IMR-90 (cell line): ENCODE results near the gene TRPM1. TPM values are rescaled to one million over a fixed set of nuclear protein-coding genes. Genes with fewer than 3 reads are reported as not detected.

Source experiments
- ATAC-seq: fragments of 200-7000 bp; cut with Tn5 transposase; 2 replicates; pipeline ENCODE4 v1.9.1; 2020; ENCODE audit warnings: low read depth, mild to moderate bottlenecking, moderate library complexity
- BruUV-seq: library from RNA; stranded (reverse); fragments of 400-500 nt; replicated peaks from 2 replicates; lab custom pipeline; 2021; lab: Mats Ljungman, UMichigan
- CTCF ChIA-PET: fragments of 300-600 bp; formaldehyde crosslinking; extraction: SDS; loops from one replicate; lab custom pipeline; 2021; ENCODE audit warnings: antibody characterized with exemption; lab: Yijun Ruan, JAX
- POLR2A ChIA-PET: fragments of 300-600 bp; sonication (Branson Sonifier 250); formaldehyde crosslinking; loops from one replicate; lab custom pipeline; 2022; ENCODE audit warnings: antibody characterized with exemption; ENCODE audit not compliant: unreplicated experiment; lab: Charles Lee
- DNase-seq: peaks from one replicate; pipeline ENCODE4 v3.0.0; 2013
- H2AFZ ChIP-seq: replicated peaks from 2 replicates; pipeline ENCODE3; 2013; ENCODE audit warnings: low read length, mild to moderate bottlenecking; ENCODE audit not compliant: poor library complexity
- H2AK5ac ChIP-seq: 2 replicates; pipeline ENCODE4 v1.6.1; 2013; ENCODE audit warnings: low read depth, low read length, inconsistent platforms
- H2AK9ac ChIP-seq: replicated peaks from 2 replicates; pipeline ENCODE3; 2013; ENCODE audit warnings: mild to moderate bottlenecking, low read depth, low read length, moderate library complexity; ENCODE audit not compliant: poor library complexity
- H2BK120ac ChIP-seq: 2 replicates; pipeline ENCODE4 v1.6.1; 2013; ENCODE audit warnings: low read depth, low read length, inconsistent platforms
- H2BK15ac ChIP-seq: 3 replicates; pipeline ENCODE4 v1.6.1; 2013; ENCODE audit warnings: low read depth, low read length, inconsistent platforms
- H2BK20ac ChIP-seq: 2 replicates; pipeline ENCODE4 v1.6.1; 2013; ENCODE audit warnings: low read depth, mild to moderate bottlenecking, inconsistent platforms, low read length, moderate library complexity
- H2BK5ac ChIP-seq: 2 replicates; pipeline ENCODE4 v1.6.1; 2013; ENCODE audit warnings: mild to moderate bottlenecking, low read depth, low read length, inconsistent platforms; ENCODE audit not compliant: poor library complexity, severe bottlenecking
- H3K14ac ChIP-seq: replicated peaks from 2 replicates; pipeline ENCODE4 v1.6.1; 2013; ENCODE audit warnings: low read depth, low read length, inconsistent platforms
- H3K18ac ChIP-seq: 2 replicates; pipeline ENCODE4 v1.6.1; 2013; ENCODE audit warnings: low read depth, low read length, control low read depth
- H3K23ac ChIP-seq: 2 replicates; pipeline ENCODE4 v1.6.1; 2013; ENCODE audit warnings: low read depth, low read length, inconsistent platforms
- H3K27ac ChIP-seq: 2 replicates; pipeline ENCODE4 v1.5.1; 2013; ENCODE audit warnings: mild to moderate bottlenecking, control low read depth, low read length; ENCODE audit not compliant: insufficient read depth
- H3K27me3 ChIP-seq: 2 replicates; pipeline ENCODE4 v1.6.1; 2013; ENCODE audit warnings: low read length; ENCODE audit not compliant: control insufficient read depth, insufficient read depth
- H3K36me3 ChIP-seq: 2 replicates; pipeline ENCODE4 v1.6.1; 2013; ENCODE audit warnings: low read length, mixed read lengths; ENCODE audit not compliant: control insufficient read depth, insufficient read depth
- H3K4ac ChIP-seq: 2 replicates; pipeline ENCODE4 v1.6.1; 2013; ENCODE audit warnings: low read depth, low read length, inconsistent platforms
- H3K4me1 ChIP-seq: 2 replicates; pipeline ENCODE4 v1.6.1; 2013; ENCODE audit warnings: low read length, mixed read lengths; ENCODE audit not compliant: control insufficient read depth, insufficient read depth
- H3K4me2 ChIP-seq: 2 replicates; pipeline ENCODE4 v1.6.1; 2013; ENCODE audit warnings: low read depth, mild to moderate bottlenecking, control low read depth, low read length, moderate library complexity
- H3K4me3 ChIP-seq: 2 replicates; pipeline ENCODE4 v1.5.1; 2013; ENCODE audit warnings: low read depth, mild to moderate bottlenecking, control low read depth, low read length, moderate library complexity; ENCODE audit not compliant: insufficient read depth
- H3K56ac ChIP-seq: 2 replicates; pipeline ENCODE4 v1.6.1; 2013; ENCODE audit warnings: low read length, inconsistent platforms; ENCODE audit not compliant: insufficient read depth; ENCODE audit errors: extremely low read depth
- H3K79me1 ChIP-seq, 2 experiments: 2 replicates each; pipeline ENCODE4 v1.6.1; 2013; ENCODE audit warnings: low read length in 2 of 2, inconsistent platforms in 1 of 2, low read depth in 1 of 2
- H3K9ac ChIP-seq: 2 replicates; pipeline ENCODE4 v1.6.1; 2013; ENCODE audit warnings: low read depth, low read length, control low read depth
- H3K9me1 ChIP-seq: 2 replicates; pipeline ENCODE4 v1.6.1; 2013; ENCODE audit warnings: low read length, inconsistent platforms; ENCODE audit not compliant: insufficient read depth
- H3K9me3 ChIP-seq: 2 replicates; pipeline ENCODE4 v1.6.1; 2013; ENCODE audit warnings: low read length; ENCODE audit not compliant: control insufficient read depth, insufficient read depth
- H4K20me1 ChIP-seq: 2 replicates; pipeline ENCODE4 v1.6.1; 2013; ENCODE audit warnings: low read length, inconsistent platforms; ENCODE audit not compliant: insufficient read depth
- H4K5ac ChIP-seq: 2 replicates; pipeline ENCODE4 v1.6.1; 2013; ENCODE audit warnings: mild to moderate bottlenecking, low read depth, low read length, control low read depth
- H4K8ac ChIP-seq, 2 experiments: 2 replicates each; pipeline ENCODE4 v1.6.1; 2013; ENCODE audit warnings: low read depth in 2 of 2, low read length in 2 of 2, control low read depth in 1 of 2, inconsistent platforms in 1 of 2
- H4K91ac ChIP-seq: 2 replicates; pipeline ENCODE4 v1.6.1; 2013; ENCODE audit warnings: low read depth, low read length, inconsistent platforms; ENCODE audit not compliant: insufficient read depth
- BHLHE40 ChIP-seq: fragments of 150-350 bp; IDR thresholded peaks from 2 replicates; pipeline ENCODE4 v1.6.1; 2016; ENCODE audit warnings: mild to moderate bottlenecking, low read depth, low read length
- CEBPB ChIP-seq: IDR thresholded peaks from 2 replicates; pipeline ENCODE4 v1.6.1; 2012; ENCODE audit warnings: low read depth, low read length, improper control_type of control experiment
- CHD1 ChIP-seq: IDR thresholded peaks from 2 replicates; pipeline ENCODE4 v1.6.1; 2012; ENCODE audit warnings: low read depth, low read length, improper control_type of control experiment
- FOS ChIP-seq: fragments of 150-350 bp; IDR thresholded peaks from 2 replicates; pipeline ENCODE4 v1.6.1; 2016; ENCODE audit warnings: low read depth, low read length
- MAZ ChIP-seq: IDR thresholded peaks from 2 replicates; pipeline ENCODE4 v1.6.1; 2012; ENCODE audit warnings: low read depth, mild to moderate bottlenecking, low read length, improper control_type of control experiment, moderate library complexity, borderline replicate concordance
- MXI1 ChIP-seq: IDR thresholded peaks from 2 replicates; pipeline ENCODE4 v1.6.1; 2012; ENCODE audit warnings: low read depth, mild to moderate bottlenecking, low read length, moderate library complexity, borderline replicate concordance
- NFE2L2 ChIP-seq: fragments of 150-350 bp; IDR thresholded peaks from 2 replicates; pipeline ENCODE4 v1.6.1; 2016; ENCODE audit warnings: low read depth, mild to moderate bottlenecking, low read length
- POLR2A ChIP-seq: IDR thresholded peaks from 2 replicates; pipeline ENCODE4 v1.6.1; 2012; ENCODE audit warnings: mild to moderate bottlenecking, low read depth, low read length
- RAD21 ChIP-seq: IDR thresholded peaks from 2 replicates; pipeline ENCODE4 v1.6.1; 2012; ENCODE audit warnings: low read length, improper control_type of control experiment
- RCOR1 ChIP-seq: IDR thresholded peaks from 2 replicates; pipeline ENCODE4 v1.6.1; 2012; ENCODE audit warnings: mild to moderate bottlenecking, low read length, improper control_type of control experiment; ENCODE audit not compliant: insufficient replicate concordance
- RFX5 ChIP-seq: IDR thresholded peaks from 2 replicates; pipeline ENCODE4 v1.8.0; 2012; ENCODE audit warnings: low read depth, mild to moderate bottlenecking, low read length, moderate library complexity
- SMC3 ChIP-seq: fragments of 150-350 bp; IDR thresholded peaks from 2 replicates; pipeline ENCODE4 v1.6.1; 2016; ENCODE audit warnings: low read depth, mild to moderate bottlenecking, antibody characterized with exemption, low read length, moderate library complexity
- WGBS, 2 experiments: methylation state at CpG; one replicate each; pipeline versions ENCODE4 v1.1.5 to v1.1.7; 2013; ENCODE audit warnings: missing lambda C conversion rate in 2 of 2; ENCODE audit not compliant: insufficient read length in 1 of 2; ENCODE audit errors: extremely low coverage in 2 of 2; 5-methylcytosine and 5-hydroxymethylcytosine counted together
- dilution Hi-C: fragments of 300-500 bp; cut with HindIII; formaldehyde crosslinking; loops from one replicate; pipeline ENCODE4 v1.14.3; 2018; ENCODE audit warnings: low sequenced_read_pairs; ENCODE audit not compliant: unreplicated experiment
- in situ Hi-C: fragments of 300-500 bp; cut with MboI; formaldehyde crosslinking; loops from 3 replicates; pipeline ENCODE4 v1.14.3; 2019; ENCODE audit warnings: low sequenced_read_pairs, inconsistent platforms, mixed read lengths
- intact Hi-C: fragments of 100-400 bp; cut with micrococcal nuclease; formaldehyde crosslinking; loops from 2 replicates; pipeline ENCODE4 v1.10.0; 2022
- polyA plus RNA-seq, 3 experiments: library from polyadenylated mRNA; depleted of rRNA; stranded (reverse); fragments of >200 nt; gene quantifications; 2 replicates each; pipeline ENCODE4 v1.2.3, GENCODE V29; 2012; ENCODE audit warnings: low replicate concordance in 1 of 3
- total RNA-seq: library from RNA; depleted of rRNA; stranded (reverse); fragments of >200 nt; gene quantifications from 2 replicates; pipeline ENCODE4 v1.2.3, GENCODE V29; 2012
- TF ChIP-seq, protein P1 (sequence below): fragments of 150-350 bp; IDR thresholded peaks from 2 replicates; pipeline ENCODE4 v1.6.1; 2016; ENCODE audit warnings: low read depth, mild to moderate bottlenecking, low read length, moderate library complexity, borderline replicate concordance
- TF ChIP-seq, protein P2 (sequence below): conservative IDR thresholded peaks from 2 replicates; pipeline ENCODE4 v1.5.1; 2012; ENCODE audit warnings: mild to moderate bottlenecking, low read depth, low read length, improper control_type of control experiment

The TRPM1 gene
- total and polyA plus RNA-seq, 2 of the 4 experiments (the other 2 are of a cell fraction) = not detected

DNA sequence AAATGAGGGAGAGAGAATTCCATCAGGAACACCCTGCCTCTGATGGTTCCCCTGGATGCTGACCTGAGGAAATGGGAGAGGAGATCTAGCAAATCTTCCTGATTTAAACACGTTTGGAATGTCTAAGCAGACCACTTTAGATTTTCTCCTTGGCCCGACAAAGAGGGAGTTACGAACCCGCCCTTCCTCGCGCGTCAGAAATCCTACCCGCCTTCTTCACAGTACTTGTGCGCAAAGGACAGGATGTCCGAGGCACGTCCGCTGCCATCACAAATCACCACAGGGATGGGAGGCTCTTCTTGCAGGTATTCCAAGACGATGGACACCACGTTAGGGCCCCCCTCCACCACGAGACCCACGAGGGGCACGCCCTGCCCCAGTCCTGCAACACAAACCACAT, 38.6 kb downstream of the TRPM1 start:
- Histone ChIP-seq H3K9me1 (no peaks in the 10 kb centered on the region), H3K79me1 (no peaks in the 10 kb centered on the region), H3K9ac (no peak overlapping the region), H3K4ac (no peak overlapping the region), H4K20me1 (no peaks in the 10 kb centered on the region), H3K14ac (no peak overlapping the region), H3K4me2 (no peak overlapping the region), H3K23ac (no peak overlapping the region), H2BK5ac (no peak overlapping the region), H3K36me3 (no peaks in the 10 kb centered on the region), H4K91ac (no peak overlapping the region), H2AFZ (no peak overlapping the region), H2BK15ac (no peak overlapping the region), H4K5ac (no peak overlapping the region), H2BK20ac (no peak overlapping the region), H3K4me3 (no peak overlapping the region), H3K9me3 (no peaks in the 10 kb centered on the region), H3K56ac (no peak overlapping the region), H3K18ac (no peak overlapping the region), H3K27me3 (peaks cover 22% of the 10 kb centered on the region), H4K8ac (no peak overlapping the region), H3K27ac (no peak overlapping the region), H2AK9ac (no peak overlapping the region), H2BK120ac (no peak overlapping the region), H3K4me1 (no peaks in the 10 kb centered on the region), H2AK5ac (no peak overlapping the region)
- ATAC-seq (no peak), DNase-seq (no peak)
- no peak for TF ChIP-seq RCOR1
- TF ChIP-seq FOS = no peak
- TF ChIP-seq, protein P1, sequence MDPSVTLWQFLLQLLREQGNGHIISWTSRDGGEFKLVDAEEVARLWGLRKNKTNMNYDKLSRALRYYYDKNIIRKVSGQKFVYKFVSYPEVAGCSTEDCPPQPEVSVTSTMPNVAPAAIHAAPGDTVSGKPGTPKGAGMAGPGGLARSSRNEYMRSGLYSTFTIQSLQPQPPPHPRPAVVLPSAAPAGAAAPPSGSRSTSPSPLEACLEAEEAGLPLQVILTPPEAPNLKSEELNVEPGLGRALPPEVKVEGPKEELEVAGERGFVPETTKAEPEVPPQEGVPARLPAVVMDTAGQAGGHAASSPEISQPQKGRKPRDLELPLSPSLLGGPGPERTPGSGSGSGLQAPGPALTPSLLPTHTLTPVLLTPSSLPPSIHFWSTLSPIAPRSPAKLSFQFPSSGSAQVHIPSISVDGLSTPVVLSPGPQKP = no peak
- TF ChIP-seq CHD1 = no peak
- TF ChIP-seq MXI1 = no peak
- TF ChIP-seq BHLHE40 = no peak
- TF ChIP-seq NFE2L2 = no peak
- no peak for TF ChIP-seq POLR2A
- TF ChIP-seq MAZ = no peak
- TF ChIP-seq, protein P2, sequence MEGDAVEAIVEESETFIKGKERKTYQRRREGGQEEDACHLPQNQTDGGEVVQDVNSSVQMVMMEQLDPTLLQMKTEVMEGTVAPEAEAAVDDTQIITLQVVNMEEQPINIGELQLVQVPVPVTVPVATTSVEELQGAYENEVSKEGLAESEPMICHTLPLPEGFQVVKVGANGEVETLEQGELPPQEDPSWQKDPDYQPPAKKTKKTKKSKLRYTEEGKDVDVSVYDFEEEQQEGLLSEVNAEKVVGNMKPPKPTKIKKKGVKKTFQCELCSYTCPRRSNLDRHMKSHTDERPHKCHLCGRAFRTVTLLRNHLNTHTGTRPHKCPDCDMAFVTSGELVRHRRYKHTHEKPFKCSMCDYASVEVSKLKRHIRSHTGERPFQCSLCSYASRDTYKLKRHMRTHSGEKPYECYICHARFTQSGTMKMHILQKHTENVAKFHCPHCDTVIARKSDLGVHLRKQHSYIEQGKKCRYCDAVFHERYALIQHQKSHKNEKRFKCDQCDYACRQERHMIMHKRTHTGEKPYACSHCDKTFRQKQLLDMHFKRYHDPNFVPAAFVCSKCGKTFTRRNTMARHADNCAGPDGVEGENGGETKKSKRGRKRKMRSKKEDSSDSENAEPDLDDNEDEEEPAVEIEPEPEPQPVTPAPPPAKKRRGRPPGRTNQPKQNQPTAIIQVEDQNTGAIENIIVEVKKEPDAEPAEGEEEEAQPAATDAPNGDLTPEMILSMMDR = no peak
- TF ChIP-seq RAD21 = no peak
- no peak for TF ChIP-seq SMC3
- TF ChIP-seq CEBPB = no peak
- TF ChIP-seq RFX5 = no peak
- CTCF ChIA-PET = no interaction called here
- POLR2A ChIA-PET = no interaction called here
- WGBS, 2 experiments = 84% methylated on average over 8 of the region's 17 CpGs; no CpG with 5 or more reads in 1 of the 2 experiments
- in situ Hi-C loops = no loop called here
- no TSS peak for BruUV-seq
- dilution Hi-C loops = no loop called here
- intact Hi-C loops = no loop called here
